ENCODE measurements around the gene CHCHD3. TPM values are rescaled to one million over a fixed set of nuclear protein-coding genes. Genes with fewer than 3 reads are reported as not detected.

CHCHD3 gene
- total RNA-seq, 4 donors from 2014 or later: 66.0 to 79.1 (median 70.0) TPM

DNA sequence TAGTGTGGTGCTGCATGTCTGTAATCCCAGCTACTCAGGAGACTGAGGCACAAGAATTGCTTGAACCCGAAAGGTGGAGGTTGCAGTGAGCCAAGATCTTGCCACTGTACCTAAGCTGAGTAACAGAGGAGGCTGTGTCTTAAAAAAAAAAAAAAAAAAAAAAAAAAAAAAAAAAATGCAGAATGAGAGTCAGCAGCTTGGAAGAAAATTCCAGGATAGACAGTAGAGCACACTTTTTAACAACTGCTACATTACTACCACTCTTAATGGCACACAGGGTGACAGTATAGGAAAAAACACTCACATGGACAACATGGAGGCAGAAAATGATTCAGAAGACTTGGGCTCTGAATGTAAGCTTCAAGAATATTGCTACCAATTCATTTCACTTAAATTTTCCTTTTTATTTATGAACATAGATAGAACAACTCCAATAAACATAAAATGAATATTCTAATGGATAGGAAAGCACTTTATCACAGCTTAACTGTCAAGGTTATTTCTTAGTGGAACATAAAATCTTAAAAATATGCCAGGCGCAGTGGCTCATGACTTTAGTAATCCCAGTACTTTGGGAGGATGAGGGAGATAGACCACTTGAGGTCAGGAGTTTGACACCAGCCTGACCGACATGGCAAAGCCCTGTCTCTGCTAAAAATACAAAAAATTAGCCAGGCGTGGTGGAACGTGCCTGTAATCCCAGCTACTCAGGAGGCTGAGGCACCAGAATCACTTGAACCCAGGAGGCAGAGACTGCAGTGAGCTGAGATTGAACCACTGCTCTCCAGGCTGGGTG is 31.5 kb downstream of the CHCHD3 start:
- no peaks in the 10 kb centered on the region for H3K36me3 ChIP-seq
- intact Hi-C loops (cut with DNase I): no loop called here
- H3K27me3 ChIP-seq: no peaks in the 10 kb centered on the region
- DNase-seq: no peak
- TF ChIP-seq, protein P1, sequence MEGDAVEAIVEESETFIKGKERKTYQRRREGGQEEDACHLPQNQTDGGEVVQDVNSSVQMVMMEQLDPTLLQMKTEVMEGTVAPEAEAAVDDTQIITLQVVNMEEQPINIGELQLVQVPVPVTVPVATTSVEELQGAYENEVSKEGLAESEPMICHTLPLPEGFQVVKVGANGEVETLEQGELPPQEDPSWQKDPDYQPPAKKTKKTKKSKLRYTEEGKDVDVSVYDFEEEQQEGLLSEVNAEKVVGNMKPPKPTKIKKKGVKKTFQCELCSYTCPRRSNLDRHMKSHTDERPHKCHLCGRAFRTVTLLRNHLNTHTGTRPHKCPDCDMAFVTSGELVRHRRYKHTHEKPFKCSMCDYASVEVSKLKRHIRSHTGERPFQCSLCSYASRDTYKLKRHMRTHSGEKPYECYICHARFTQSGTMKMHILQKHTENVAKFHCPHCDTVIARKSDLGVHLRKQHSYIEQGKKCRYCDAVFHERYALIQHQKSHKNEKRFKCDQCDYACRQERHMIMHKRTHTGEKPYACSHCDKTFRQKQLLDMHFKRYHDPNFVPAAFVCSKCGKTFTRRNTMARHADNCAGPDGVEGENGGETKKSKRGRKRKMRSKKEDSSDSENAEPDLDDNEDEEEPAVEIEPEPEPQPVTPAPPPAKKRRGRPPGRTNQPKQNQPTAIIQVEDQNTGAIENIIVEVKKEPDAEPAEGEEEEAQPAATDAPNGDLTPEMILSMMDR (IDR thresholded peaks at IDR 0.05): no peak
- TF ChIP-seq POLR2A (IDR thresholded peaks at IDR 0.05): no peak
- peaks cover 19 to 20% of the 10 kb centered on the region in 2 donors for H3K4me1 ChIP-seq
- H3K4me3 ChIP-seq (replicated peaks in 1 of 3): no peak overlapping the region
- WGBS, 2 donors: 69 to 75% methylated on average over 5 of the region's 5 CpGs
- H3K27ac ChIP-seq: no peak overlapping the region
- H3K9me3 ChIP-seq: no peaks in the 10 kb centered on the region

DNA sequence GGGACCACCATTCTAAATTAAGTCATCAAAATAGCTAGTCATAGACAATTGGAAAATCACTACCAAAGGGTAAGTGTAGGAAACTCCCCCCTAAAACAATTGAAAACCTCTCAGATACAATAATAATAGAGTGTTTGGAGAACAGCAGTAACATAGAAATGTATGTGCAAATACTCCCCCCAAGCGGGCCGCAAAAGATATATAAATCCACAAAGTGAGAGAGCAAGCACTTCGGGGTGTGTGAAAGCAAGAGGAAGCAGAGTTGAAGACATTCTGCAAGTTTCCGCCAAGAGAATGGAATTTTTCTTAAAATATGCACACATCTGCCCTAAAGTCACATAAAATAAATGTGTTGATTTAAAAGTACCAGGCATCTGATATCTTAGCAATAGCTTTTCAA is 33.3 kb downstream of the CHCHD3 start:
- no peaks in the 10 kb centered on the region for H3K9me3 ChIP-seq
- H3K4me1 ChIP-seq: peaks cover 17 to 19% of the 10 kb centered on the region in 2 donors
- 93 to 96% methylated on average over 4 of the region's 4 CpGs for WGBS, 2 donors
- no peak for DNase-seq
- H3K4me3 ChIP-seq (replicated peaks in 1 of 3): no peak overlapping the region
- intact Hi-C loops (cut with DNase I): no loop called here
- TF ChIP-seq, protein P1 (IDR thresholded peaks at IDR 0.05): no peak
- TF ChIP-seq POLR2A (IDR thresholded peaks at IDR 0.05): no peak
- no peaks in the 10 kb centered on the region for H3K27me3 ChIP-seq
- no peak overlapping the region for H3K27ac ChIP-seq
- no peaks in the 10 kb centered on the region for H3K36me3 ChIP-seq

DNA sequence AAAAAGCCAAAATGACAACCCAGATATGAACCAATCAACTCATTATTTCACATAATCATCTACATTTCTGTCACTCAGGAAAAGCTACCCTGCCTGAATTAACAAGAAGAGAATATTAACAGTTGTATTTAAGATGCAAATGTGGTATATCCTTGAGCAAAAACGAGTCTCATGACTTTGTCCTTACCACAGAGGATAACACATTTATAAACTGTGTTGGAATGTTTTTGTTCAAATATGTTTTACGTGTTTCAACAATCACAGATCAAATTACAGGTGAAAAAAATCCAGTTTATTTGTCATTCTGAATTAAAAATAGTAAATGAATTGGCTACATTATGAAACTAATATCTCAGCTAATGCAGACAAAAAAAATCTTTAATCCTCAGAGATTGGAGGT is 34.6 kb downstream of the CHCHD3 start:
- DNase-seq: no peak
- 95% methylated on average over 2 of the region's 2 CpGs for WGBS, 2 donors
- H3K9me3 ChIP-seq: no peaks in the 10 kb centered on the region
- no peak overlapping the region for H3K4me3 ChIP-seq (replicated peaks in 1 of 3)
- TF ChIP-seq, protein P1 (IDR thresholded peaks at IDR 0.05): no peak
- no peak for TF ChIP-seq POLR2A (IDR thresholded peaks at IDR 0.05)
- H3K4me1 ChIP-seq: peaks cover 10 to 14% of the 10 kb centered on the region in 2 donors
- no peak overlapping the region for H3K27ac ChIP-seq
- H3K36me3 ChIP-seq: no peaks in the 10 kb centered on the region
- no peaks in the 10 kb centered on the region for H3K27me3 ChIP-seq
- intact Hi-C loops (cut with DNase I): no loop called here

DNA sequence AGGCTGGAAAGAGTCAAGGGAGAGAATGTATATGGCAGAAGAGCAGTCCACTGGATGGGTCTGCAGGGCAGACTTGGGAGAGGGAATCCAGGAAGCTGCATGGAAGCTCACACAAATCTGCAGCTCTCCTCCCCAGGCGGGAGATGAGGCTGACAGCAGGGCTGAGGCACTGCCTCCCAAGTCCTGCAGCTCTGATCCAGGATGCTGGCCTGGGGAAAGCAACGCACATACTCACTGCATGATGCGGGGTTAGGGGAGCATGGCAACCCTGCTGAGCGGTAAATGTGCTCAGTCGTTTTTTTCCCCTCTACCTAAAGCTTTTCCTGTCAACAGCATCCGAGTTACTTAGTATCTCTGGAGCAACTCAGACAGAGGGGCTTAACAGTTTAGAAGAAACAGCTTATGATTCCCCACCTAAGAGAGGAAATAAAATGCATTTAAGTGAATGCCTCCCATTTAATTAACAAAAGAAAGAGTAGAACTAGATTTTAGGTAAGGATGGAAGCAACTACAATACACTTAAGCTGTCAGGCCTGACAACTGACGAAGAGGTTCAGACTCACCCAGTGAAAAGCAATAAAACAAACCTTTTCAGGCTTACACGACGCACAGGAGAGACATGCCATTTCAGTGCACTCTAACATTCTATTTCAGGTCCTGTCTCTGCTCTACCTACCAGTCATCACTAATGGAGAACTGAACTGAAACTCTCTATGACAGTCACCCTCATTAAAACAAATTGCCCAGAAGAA is 37.0 kb downstream of the CHCHD3 start:
- DNase-seq: no peak
- Histone ChIP-seq H3K9me3 (no peaks in the 10 kb centered on the region), H3K4me3 (replicated peaks in 1 of 3) (no peak overlapping the region), H3K4me1 (peaks cover 0 to 3% of the 10 kb centered on the region in 2 donors), H3K27ac (no peak overlapping the region), H3K27me3 (no peaks in the 10 kb centered on the region), H3K36me3 (no peaks in the 10 kb centered on the region)
- intact Hi-C loops (cut with DNase I): no loop called here
- TF ChIP-seq POLR2A (IDR thresholded peaks at IDR 0.05): no peak
- TF ChIP-seq, protein P1 (IDR thresholded peaks at IDR 0.05): no peak
- 88 to 91% methylated on average over 9 of the region's 9 CpGs for WGBS, 2 donors

DNA sequence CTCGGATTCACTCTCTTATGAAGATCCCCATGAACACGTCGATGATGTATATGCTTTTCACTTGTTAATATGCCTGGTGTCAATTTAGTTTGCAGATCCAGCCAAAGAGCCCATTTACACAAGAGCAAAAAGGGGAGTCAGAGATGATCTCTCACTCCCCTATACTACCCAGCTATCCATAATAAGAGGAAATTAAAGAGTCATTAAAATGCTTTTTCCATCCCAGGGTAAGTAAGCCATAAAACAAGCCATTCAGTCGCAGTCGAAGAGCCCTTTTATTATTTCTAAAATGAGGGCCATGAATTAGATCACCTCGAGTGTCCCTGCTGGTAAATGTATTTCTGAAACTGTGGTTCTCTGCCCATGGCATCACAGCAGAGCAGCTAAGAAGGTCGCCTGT is 41.2 kb downstream of the CHCHD3 start:
- peaks cover 0 to 3% of the 10 kb centered on the region in 2 donors for H3K4me1 ChIP-seq
- H3K4me3 ChIP-seq (replicated peaks in 1 of 3): no peak overlapping the region
- no peaks in the 10 kb centered on the region for H3K27me3 ChIP-seq
- no peaks in the 10 kb centered on the region for H3K9me3 ChIP-seq
- intact Hi-C loops (cut with DNase I): no loop called here
- H3K36me3 ChIP-seq: no peaks in the 10 kb centered on the region
- no peak overlapping the region for H3K27ac ChIP-seq
- WGBS, 2 donors: 97% methylated on average over 7 of the region's 7 CpGs
- TF ChIP-seq, protein P1 (IDR thresholded peaks at IDR 0.05): no peak
- no peak for TF ChIP-seq POLR2A (IDR thresholded peaks at IDR 0.05)
- DNase-seq: no peak

Data from thyroid gland (tissue), 4 donors.